Natural killer cell treated with Interleukin-12 subunit alpha and Interleukin-12 subunit beta and Interleukin-15 and Interleukin-18, amount 100 ng/mL, for 72 hours (primary cell): ENCODE measurements around the gene TNK2. TPM values are rescaled to one million over a fixed set of nuclear protein-coding genes. Genes with fewer than 3 reads are reported as not detected.

ENCODE experiments used
- ATAC-seq, 2 donors: fragments of 150-1000 bp; cut with Tn5 transposase in 1 of 2; sonication (Bioruptor Pico), chemical (Tn5 transposase) in 1 of 2; 2 replicates each; pipeline ENCODE4 v1.10.0; 2021
- DNase-seq: peaks from one replicate; pipeline ENCODE4 v3.0.0; 2022; ENCODE audit warnings: low spot score
- H3K27ac Mint-ChIP-seq, 2 donors: 1 replicate in 1 of 2; 2 replicates in 1 of 2; pipeline ENCODE4 v1.8.0; 2022; ENCODE audit warnings: mixed read lengths in 2 of 2, mild to moderate bottlenecking in 1 of 2, moderate library complexity in 1 of 2
- H3K27me3 Mint-ChIP-seq, 2 donors: 1 replicate in 1 of 2; 2 replicates in 1 of 2; pipeline ENCODE4 v1.8.0; 2022; ENCODE audit warnings: mixed read lengths in 2 of 2
- H3K36me3 Mint-ChIP-seq: one replicate; pipeline ENCODE4 v1.8.0; 2022; ENCODE audit warnings: mixed read lengths
- H3K4me1 Mint-ChIP-seq, 2 donors: 1 replicate in 1 of 2; 2 replicates in 1 of 2; pipeline ENCODE4 v1.8.0; 2022; ENCODE audit warnings: low read depth in 2 of 2, mixed read lengths in 2 of 2, mild to moderate bottlenecking in 1 of 2
- H3K4me3 Mint-ChIP-seq: one replicate; pipeline ENCODE4 v1.8.0; 2022; ENCODE audit warnings: mixed read lengths
- H3K9me3 Mint-ChIP-seq: 2 replicates; pipeline ENCODE4 v1.8.0; 2022; ENCODE audit warnings: mixed read lengths
- total RNA-seq, 2 donors: library from RNA; stranded (reverse); gene quantifications; one replicate each; pipeline ENCODE4 v1.2.3, GENCODE V29; 2022

The TNK2 gene
- total RNA-seq, 2 donors from 2014 or later, result 63.5 to 116 TPM

DNA sequence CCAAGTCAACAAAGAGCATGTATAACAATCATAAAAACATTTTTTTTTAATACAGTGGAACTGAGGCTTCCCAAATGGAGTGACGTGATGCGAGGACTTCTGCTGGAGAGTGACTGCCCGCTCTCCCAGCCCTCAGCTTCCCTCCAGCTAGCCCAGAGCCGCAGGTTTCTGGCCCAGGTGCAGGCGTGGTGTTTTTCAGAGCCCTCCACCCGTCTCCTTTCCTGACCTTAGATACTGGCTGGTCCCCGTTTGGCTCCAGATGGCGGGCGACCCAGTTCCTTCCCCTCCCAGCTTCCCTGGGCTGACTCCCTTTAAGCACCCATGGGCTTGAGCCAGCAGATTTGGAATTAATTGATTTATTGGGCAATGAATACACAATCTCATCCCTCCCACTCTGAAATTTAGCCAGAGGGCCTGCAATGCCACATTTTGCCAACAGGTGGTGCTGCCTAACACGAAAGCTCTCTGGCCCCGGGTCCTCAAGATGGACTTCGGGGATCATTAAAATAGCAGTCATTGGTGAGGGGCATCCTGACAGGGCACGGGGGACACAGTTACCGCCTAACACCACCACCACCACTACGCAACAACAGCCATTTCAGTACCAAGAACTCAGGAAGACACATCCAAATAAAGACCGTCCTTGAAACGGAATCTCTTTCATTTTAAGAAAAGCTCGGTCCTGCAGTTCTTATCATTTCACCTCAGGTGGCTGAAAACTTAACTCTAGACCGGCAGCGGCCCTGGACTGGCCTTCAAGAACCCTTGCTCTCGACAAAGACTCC is 49.1 kb downstream of the TNK2 start:
- H3K9me3 Mint-ChIP-seq, result no peaks in the 10 kb centered on the region
- no peak overlapping the region for H3K4me3 Mint-ChIP-seq
- DNase-seq (peak; percentile 73), ATAC-seq (peak; percentile 57 to 67)
- no peaks in the 10 kb centered on the region for H3K36me3 Mint-ChIP-seq
- H3K4me1 Mint-ChIP-seq, result peaks cover 6 to 11% of the 10 kb centered on the region in 2 donors
- peaks cover 0 to 3% of the 10 kb centered on the region in 2 donors for H3K27me3 Mint-ChIP-seq
- H3K27ac Mint-ChIP-seq, result peak overlapping the region in 1 of 2 donors; percentile 61

DNA sequence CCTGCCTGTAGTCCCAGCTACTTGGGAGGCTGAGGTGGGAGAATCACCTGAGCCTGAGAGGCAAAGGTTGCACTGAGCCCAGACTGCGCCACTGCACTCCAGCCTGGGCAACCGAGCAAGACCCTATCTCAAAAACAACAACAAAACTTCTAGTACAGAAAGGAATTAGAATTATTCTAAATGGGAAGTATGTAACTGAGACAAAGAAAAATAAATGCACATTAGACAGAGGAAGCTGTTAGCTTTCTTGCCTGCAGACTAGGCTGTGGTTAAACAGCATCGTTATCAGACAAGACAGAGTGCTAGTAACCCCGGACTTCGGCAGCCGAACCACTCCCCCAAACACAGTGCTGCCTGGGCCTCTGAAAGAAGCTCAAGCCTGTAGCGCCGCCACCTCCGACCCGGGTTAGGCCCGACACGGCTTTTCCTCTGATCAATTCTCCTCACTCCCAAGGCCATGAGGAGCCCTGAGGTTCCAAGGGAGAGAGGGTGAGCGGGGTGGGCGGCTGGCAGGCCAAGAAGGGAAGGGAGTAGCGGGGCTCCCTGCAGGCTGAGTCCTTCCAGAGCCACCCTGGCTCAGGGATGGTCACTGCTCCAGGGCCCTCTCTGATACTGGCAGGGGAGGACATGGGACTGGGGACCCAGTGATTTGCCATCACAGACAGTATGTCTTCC is 51.8 kb downstream of the TNK2 start:
- Mint-ChIP-seq H3K27ac (no peak overlapping the region), H3K27me3 (peaks cover 0 to 7% of the 10 kb centered on the region in 2 donors), H3K4me1 (peaks cover 6 to 8% of the 10 kb centered on the region in 2 donors), H3K4me3 (no peak overlapping the region), H3K9me3 (no peaks in the 10 kb centered on the region), H3K36me3 (no peaks in the 10 kb centered on the region)
- ATAC-seq, result no peak
- DNase-seq, result no peak

DNA sequence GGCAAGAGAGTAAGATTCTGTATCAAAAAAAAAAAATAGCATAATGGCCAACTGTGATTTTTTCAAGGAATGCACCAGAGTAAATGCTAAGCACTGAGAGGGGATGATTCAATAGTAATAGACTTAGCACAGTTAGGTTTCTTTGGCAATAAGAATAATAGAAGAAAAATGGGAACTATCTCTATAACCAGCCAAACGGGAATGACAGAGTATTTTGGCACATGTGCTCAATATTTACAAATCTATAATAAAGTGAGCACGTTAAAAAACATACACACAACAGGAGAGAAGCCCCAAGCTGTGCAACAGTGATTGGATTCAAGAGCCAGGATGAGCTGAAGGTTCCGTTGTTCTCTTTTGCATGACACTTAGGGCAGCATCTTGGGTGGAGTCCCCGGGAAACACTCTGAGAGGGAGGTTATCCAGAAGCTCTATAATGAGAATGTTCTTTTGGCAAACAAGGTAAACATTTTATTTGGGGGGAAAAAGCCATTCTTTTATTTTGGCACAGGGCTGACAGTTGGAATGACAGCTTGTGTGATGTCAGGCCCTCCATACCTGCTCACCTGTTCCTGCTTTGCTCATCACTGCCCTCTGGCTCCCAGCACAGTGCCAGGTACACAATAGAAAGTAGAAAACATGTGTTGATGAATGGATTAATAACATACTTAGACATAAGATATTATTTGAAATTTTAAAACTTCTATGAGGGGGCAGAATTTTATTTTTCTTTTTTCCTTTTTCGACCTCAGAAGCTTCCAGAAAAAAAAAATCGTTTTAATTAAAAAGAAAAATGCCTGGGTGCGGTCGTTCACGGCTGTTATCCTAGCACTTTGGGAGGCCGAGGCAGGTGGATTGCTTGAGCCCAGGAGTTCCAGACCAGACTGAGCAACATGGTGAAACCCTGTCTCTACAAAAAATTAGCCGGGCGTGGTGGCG is 52.6 kb downstream of the TNK2 start:
- ATAC-seq (no peak), DNase-seq (no peak)
- H3K36me3 Mint-ChIP-seq, result no peaks in the 10 kb centered on the region
- peaks cover 0 to 8% of the 10 kb centered on the region in 2 donors for H3K27me3 Mint-ChIP-seq
- peaks cover 12 to 14% of the 10 kb centered on the region in 2 donors for H3K4me1 Mint-ChIP-seq
- no peak overlapping the region for H3K4me3 Mint-ChIP-seq
- H3K27ac Mint-ChIP-seq, result no peak overlapping the region
- no peaks in the 10 kb centered on the region for H3K9me3 Mint-ChIP-seq

DNA sequence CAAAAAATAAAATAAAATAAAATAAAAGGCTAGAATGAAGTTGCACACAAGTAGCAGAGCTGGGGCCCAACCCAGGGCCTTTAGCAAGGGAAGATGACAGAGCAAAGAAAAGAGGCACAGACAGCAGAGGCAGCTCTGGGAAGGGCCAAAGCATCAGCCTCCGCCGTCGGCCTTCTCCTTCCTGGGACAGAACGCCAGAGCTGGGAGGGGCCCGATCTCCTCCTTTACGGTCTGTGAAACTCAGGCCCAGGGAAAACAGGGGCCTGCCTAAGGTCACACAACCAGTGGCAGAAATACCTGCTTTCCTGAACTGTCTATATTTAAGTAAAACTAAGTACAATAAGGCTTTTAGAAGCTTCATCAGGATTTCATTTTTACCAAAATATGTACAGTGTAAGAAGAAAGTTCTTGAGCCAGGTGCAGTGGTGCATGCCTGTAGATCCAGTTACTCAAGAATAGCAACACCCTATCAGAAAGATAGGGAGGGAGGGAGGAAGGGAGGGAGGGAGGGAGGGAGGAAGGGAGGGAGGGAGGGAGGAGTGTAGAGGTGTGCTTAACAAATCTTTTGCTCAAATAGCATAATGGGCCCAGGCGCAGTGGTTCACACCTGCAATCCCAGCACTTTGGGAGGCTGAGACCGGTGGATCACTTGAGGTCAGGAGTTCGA is 53.6 kb downstream of the TNK2 start:
- peaks cover 12 to 14% of the 10 kb centered on the region in 2 donors for H3K4me1 Mint-ChIP-seq
- DNase-seq, result no peak
- no peak overlapping the region for H3K4me3 Mint-ChIP-seq
- H3K27me3 Mint-ChIP-seq, result peaks cover 0 to 8% of the 10 kb centered on the region in 2 donors
- no peaks in the 10 kb centered on the region for H3K9me3 Mint-ChIP-seq
- no peak overlapping the region for H3K27ac Mint-ChIP-seq
- no peaks in the 10 kb centered on the region for H3K36me3 Mint-ChIP-seq
- ATAC-seq, result no peak

DNA sequence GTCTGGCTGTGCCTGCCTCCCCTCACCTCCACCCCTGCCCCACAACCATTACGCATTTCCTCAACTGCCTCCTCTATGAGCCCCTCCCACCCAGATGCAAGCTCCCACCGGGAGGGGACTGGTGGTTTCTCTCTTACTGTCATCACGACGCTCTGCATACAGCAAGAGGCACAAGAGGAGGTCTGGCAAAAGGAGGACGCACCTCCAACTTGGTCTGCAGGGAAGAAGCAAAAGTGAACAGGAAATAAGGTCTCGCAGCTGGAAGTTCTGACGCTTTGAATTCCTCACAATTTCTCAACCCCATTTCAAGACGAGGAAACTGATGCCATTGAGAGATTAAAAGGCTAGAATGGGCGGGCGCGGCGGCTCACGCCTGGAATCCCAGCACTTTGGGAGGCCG is 54.4 kb downstream of the TNK2 start:
- no peaks in the 10 kb centered on the region for H3K9me3 Mint-ChIP-seq
- H3K4me3 Mint-ChIP-seq, result no peak overlapping the region
- H3K36me3 Mint-ChIP-seq, result no peaks in the 10 kb centered on the region
- H3K27ac Mint-ChIP-seq, result no peak overlapping the region
- ATAC-seq, result no peak
- no peak for DNase-seq
- peaks cover 10% of the 10 kb centered on the region in 2 donors for H3K4me1 Mint-ChIP-seq
- H3K27me3 Mint-ChIP-seq, result peaks cover 0 to 5% of the 10 kb centered on the region in 2 donors

DNA sequence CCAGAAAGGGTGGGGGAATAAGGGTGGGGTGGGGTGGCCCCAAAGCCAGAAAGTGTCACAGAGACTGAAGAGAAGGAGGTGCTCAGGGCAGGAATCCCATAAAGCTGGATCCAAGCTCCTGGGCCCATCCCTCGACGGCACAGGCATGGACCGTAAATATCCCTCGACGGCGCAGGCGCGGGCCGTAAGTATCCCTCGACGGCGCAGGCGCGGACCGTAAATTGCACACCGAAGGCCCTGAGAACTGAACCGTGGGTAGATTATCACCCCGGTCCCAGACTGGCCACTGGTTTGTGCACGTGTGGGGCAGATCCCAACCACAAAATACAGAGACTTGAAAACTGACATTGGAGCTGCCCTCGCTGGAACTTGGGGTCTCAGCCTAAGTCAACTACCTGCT is 55.3 kb downstream of the TNK2 start:
- no peak overlapping the region for H3K4me3 Mint-ChIP-seq
- no peak for DNase-seq
- no peaks in the 10 kb centered on the region for H3K9me3 Mint-ChIP-seq
- H3K27ac Mint-ChIP-seq, result no peak overlapping the region
- H3K36me3 Mint-ChIP-seq, result no peaks in the 10 kb centered on the region
- ATAC-seq, result no peak
- H3K4me1 Mint-ChIP-seq, result peaks cover 12% of the 10 kb centered on the region in 2 donors
- H3K27me3 Mint-ChIP-seq, result peaks cover 0 to 5% of the 10 kb centered on the region in 2 donors

DNA sequence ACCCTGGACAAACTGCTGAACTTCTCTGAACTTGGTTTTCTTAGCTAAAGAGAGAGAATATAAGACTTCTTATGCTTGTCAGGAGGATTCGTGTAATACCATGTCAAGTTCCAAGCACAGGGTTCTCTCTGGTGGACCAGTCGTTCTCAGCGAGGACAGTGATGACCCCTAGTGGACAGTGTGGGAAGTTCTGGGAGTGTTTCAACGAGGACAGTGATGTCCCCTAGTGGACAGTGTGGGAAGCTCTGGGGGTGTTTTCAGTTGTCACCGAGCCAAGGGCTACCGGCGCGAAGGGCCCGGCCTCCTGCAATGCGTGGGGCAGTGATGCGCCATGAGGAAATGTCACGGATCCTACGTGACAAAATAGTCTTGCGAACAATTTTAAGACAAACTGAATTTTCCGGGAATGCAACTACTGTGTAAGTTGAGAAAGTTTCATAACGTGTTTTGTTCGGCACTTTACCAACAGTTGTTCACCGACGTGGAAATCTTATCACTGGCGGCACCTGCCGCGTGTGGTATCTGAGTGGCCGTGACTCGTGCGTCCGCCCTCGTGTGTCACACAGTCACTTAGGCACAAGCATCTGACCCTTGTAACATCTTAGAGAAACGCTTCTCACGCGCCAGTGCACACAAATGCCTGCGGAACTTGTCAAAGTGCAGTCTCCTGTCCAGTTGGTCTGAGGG is 57.4 kb downstream of the TNK2 start:
- DNase-seq (peak; percentile 89), ATAC-seq (peak; percentile 94 to 96)
- H3K27me3 Mint-ChIP-seq, result peaks cover 0 to 5% of the 10 kb centered on the region in 2 donors
- H3K4me1 Mint-ChIP-seq, result peaks cover 12% of the 10 kb centered on the region in 2 donors
- H3K9me3 Mint-ChIP-seq, result no peaks in the 10 kb centered on the region
- H3K27ac Mint-ChIP-seq, result no peak overlapping the region
- no peak overlapping the region for H3K4me3 Mint-ChIP-seq
- no peaks in the 10 kb centered on the region for H3K36me3 Mint-ChIP-seq

DNA sequence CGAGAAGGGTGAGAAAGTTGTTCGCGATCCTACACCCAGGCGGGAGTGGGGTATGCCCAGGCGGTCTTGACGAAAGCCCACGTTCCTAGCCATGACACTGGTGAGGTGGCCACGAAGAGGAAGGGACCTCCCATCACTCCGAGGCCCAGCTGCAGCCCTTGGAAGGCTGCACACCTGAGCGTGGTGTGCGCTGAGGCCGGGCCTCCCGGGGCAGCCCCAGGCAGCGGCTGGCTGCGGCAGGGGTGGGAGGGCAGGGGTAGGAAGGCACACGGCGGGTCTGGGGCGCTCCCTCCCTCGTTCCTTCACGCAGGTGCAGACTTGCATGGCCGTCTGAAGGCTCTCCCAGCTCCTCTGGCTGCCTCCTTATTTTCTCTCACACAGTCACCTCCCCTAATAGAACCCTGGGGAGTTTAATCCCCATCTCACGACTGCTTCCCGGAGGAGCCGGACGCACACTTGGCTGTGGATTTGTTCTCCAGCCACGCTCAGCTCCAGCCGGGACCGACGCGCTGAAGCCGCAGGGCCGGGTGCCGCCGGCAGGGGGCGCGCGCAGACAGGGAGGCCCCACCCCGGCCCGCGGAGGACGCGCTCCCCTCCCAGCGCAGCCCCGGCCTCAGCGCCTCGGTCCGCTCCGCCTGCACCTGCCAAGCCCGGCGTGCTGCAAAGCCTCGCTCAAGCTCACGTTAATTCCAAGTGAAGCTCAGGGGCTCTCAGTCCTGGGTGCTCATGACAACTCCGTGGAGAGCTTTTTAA is 58.9 kb downstream of the TNK2 start:
- H3K27ac Mint-ChIP-seq, result no peak overlapping the region
- H3K9me3 Mint-ChIP-seq, result no peaks in the 10 kb centered on the region
- H3K27me3 Mint-ChIP-seq, result peaks cover 3 to 5% of the 10 kb centered on the region in 2 donors
- peaks cover 12% of the 10 kb centered on the region in 2 donors for H3K4me1 Mint-ChIP-seq
- ATAC-seq (peak in 1 of 2 donors; percentile 70), DNase-seq (no peak)
- H3K36me3 Mint-ChIP-seq, result no peaks in the 10 kb centered on the region
- H3K4me3 Mint-ChIP-seq, result no peak overlapping the region

DNA sequence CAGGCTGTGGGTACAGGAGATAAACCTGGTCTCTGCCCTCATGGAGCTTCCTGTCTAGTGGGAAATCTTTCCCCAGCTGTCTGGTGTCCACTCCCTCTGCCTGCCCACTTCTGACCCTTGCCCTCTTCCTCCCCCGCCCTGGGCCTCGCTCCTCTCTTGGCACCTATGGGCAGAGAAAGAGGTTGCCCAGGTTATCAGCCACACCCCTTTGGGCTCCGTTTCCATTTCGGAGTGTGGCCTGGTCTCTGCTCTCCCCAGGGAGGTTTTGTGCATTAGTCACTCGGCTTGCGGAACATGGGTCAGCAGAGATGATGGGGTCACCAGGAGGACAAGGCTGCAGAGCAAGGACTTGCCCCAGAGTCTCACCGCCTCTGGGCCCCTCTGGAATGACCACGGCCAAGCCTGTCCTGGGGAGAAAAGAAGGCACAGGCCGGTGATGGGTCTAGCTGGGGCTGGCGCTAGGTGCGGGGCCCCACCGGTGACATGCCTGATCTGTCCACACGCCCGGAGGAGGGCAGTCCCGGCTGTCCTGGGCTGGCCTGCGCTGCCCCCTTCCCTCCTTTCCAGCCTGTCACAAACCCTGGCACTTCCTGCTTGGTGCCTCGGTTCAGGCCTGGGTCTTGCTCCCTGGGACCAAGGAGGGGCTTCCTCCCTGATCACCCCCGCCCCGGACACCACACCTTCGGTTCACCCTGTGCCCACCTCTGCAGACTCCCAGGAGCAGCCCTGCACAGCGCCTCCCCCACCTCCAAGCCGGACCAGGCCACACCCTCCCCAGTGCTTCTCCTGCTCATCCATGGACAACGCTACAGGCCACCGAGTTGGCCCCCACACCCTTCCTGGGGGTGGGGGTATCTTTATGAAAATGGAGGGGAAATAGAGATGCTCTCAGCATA is 61.0 kb downstream of the TNK2 start:
- H3K27ac Mint-ChIP-seq, result no peak overlapping the region
- no peak for DNase-seq
- H3K27me3 Mint-ChIP-seq, result peaks cover 5 to 12% of the 10 kb centered on the region in 2 donors
- no peaks in the 10 kb centered on the region for H3K36me3 Mint-ChIP-seq
- no peaks in the 10 kb centered on the region for H3K9me3 Mint-ChIP-seq
- ATAC-seq, result no peak
- no peak overlapping the region for H3K4me3 Mint-ChIP-seq
- H3K4me1 Mint-ChIP-seq, result peaks cover 12% of the 10 kb centered on the region in 2 donors

DNA sequence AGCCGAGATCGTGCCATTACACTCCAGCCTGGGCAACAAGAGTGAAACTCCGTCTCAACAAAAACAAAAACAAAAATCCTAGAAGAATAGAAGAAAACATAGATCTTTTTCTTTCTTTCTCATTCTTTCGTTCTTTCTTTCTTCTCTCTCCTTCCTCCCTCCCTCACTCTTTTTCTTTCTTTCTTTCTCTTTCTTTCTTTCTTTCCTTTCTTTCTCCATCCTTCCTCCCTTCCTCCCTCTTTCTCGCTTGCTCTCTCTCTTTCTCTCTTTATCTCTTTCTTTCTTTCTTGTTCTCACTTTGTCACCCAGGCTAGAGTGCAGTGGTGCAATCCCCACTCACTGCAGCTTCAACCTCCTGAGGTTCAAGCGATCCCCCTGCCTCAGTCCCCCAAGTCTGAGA is 62.9 kb downstream of the TNK2 start:
- ATAC-seq (no peak), DNase-seq (no peak)
- Mint-ChIP-seq H3K9me3 (no peaks in the 10 kb centered on the region), H3K27ac (no peak overlapping the region), H3K36me3 (no peaks in the 10 kb centered on the region), H3K27me3 (peaks cover 0 to 12% of the 10 kb centered on the region in 2 donors), H3K4me1 (peaks cover 4% of the 10 kb centered on the region in 2 donors), H3K4me3 (no peak overlapping the region)

DNA sequence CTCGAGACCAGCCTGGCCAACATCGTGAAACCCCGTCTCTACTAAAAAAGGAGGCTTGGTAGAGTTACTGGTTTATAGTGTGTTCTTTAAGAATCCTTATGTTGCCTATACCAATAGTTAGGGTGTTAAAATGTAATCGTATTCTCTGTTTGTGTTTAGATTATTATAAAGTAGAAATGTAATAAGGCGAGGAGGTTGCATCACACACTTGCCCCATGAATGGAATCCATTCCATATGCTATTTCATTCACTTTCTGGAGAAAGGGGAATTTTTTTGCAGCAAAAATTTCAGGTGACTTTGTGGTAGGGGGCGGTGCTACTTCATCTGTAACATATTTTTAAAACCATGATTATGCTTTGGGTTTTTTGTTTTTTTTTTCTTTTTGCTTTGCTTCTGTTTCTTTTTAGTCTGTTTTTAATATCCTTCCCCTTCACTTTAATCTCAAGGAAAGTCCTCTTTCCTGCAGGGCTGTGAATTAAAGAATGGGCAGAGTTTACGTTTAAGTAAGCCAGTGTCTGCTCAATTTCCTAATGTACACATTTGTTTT is 63.6 kb downstream of the TNK2 start:
- peaks cover 0 to 12% of the 10 kb centered on the region in 2 donors for H3K27me3 Mint-ChIP-seq
- no peaks in the 10 kb centered on the region for H3K36me3 Mint-ChIP-seq
- peaks cover 4% of the 10 kb centered on the region in 2 donors for H3K4me1 Mint-ChIP-seq
- DNase-seq, result no peak
- ATAC-seq, result no peak
- H3K4me3 Mint-ChIP-seq, result no peak overlapping the region
- H3K9me3 Mint-ChIP-seq, result no peaks in the 10 kb centered on the region
- no peak overlapping the region for H3K27ac Mint-ChIP-seq
